Pancreas (tissue), 10 donors: ENCODE measurements around the gene NFX1. TPM values are rescaled to one million over a fixed set of nuclear protein-coding genes. Genes with fewer than 3 reads are reported as not detected.
"Not testable (repeated sequence)": the region's sequence is repeated elsewhere in the genome, so short reads cannot be mapped to it uniquely, and the experiment has no call there.

Experiments
- ATAC-seq, 4 donors: fragments of 200-7000 bp; cut with Tn5 transposase; one replicate each; pipeline versions ENCODE4 v1.8.0 to v1.9.1; 2020; ENCODE audit warnings: mild to moderate bottlenecking in 4 of 4, moderate library complexity in 4 of 4
- DNase-seq, 6 donors: peaks; one replicate each; pipeline ENCODE4 v3.0.0-alpha.2; 2020
- FAIRE-seq: peaks from 2 replicates; lab custom pipeline; 2012; peaks lifted over from hg19 to GRCh38; lab: Jason Lieb, UNC
- H3K27ac ChIP-seq, 4 donors: fragments of 200-600 bp; sonication (generic); 1 replicate in 3 of 4; 2 replicates in 1 of 4; pipeline versions ENCODE4 v1.5.0 to v1.8.0; 2020
- H3K27me3 ChIP-seq, 4 donors: fragments of 200-600 bp; one replicate each; pipeline ENCODE4 v1.8.0; 2021
- H3K36me3 ChIP-seq, 3 donors: fragments of 200-600 bp; sonication (generic) in 1 of 3; one replicate each; pipeline versions ENCODE4 v1.5.0 to v1.8.0; 2020 to 2021
- H3K4me1 ChIP-seq, 3 donors: fragments of 200-600 bp; one replicate each; pipeline ENCODE4 v1.8.0; 2021
- H3K4me3 ChIP-seq, 4 donors: fragments of 200-600 bp; sonication (generic) in 2 of 4; one replicate each; pipeline versions ENCODE4 v1.5.0 to v1.8.0; 2020 to 2021
- H3K9me3 ChIP-seq, 4 donors: fragments of 200-600 bp; one replicate each; pipeline ENCODE4 v1.8.0; 2021
- CTCF ChIP-seq, 4 donors: fragments of 200-600 bp; sonication (generic) in 3 of 4; IDR thresholded peaks; one replicate each; pipeline versions ENCODE4 v1.5.0 to v1.8.0; 2021; ENCODE audit warnings: antibody characterized with exemption in 4 of 4
- WGBS, 2 donors: extraction: QIAGEN DNeasy Blood & Tissue Kit; methylation state at CpG; one replicate each; pipeline ENCODE4 v1.1.7; 2013; 5-methylcytosine and 5-hydroxymethylcytosine counted together
- intact Hi-C, 3 donors: fragments of 100-400 bp; cut with DNase I; formaldehyde crosslinking; loops; one replicate each; pipeline versions ENCODE4 v1.11.1 to v1.14.2; 2022
- polyA plus RNA-seq, 2 donors: library from polyadenylated mRNA; stranded (reverse); fragments of 200-250 nt; gene quantifications; one replicate each; pipeline ENCODE4 v1.2.3, GENCODE V29; 2013
- total RNA-seq, 6 donors: library from RNA; stranded (reverse); fragmentation: NEBNext Ultra II Directional in 4 of 6; extraction: Animal tissue kit (Norgen Biotek cat#: 25700) in 4 of 6; gene quantifications; one replicate each; pipeline versions ENCODE4 v1.2.1 to v1.2.4, GENCODE V29; 2021 to 2023
- donor health status: healthy with polysubstance abuse.
- donor health status: DM: no; HTN: no; CAD: no; lungs with moderate emphysema.
- donor health status: DM: no; HTN: no; CAD: no.
- donor health status: control.
- donor health status: control.
- donor health status: Bipolar disorder and iron deficiency.
- donor health status: DM: yes; HTN: yes; CAD: no.
- donor health status: DM: no; HTN: no; CAD: no.
- donor health status: DM: no; HTN: no; CAD: no.
- donor health status: DM: yes; HTN: yes; CAD: no.

NFX1 gene
- total and polyA plus RNA-seq, 8 donors: 8.2 to 19.2 (median 16.5) TPM

- 79 to 85% methylated on average over 2 of the region's 2 CpGs for WGBS, 2 donors
- Histone ChIP-seq H3K4me3 (no peak overlapping the region), H3K9me3 (no peaks in the 10 kb centered on the region), H3K27ac (no peak overlapping the region), H3K27me3 (no peaks in the 10 kb centered on the region), H3K4me1 (peaks cover 0 to 13% (median 4%) of the 10 kb centered on the region in 3 donors), H3K36me3 (peaks cover 0 to 36% (median 19%) of the 10 kb centered on the region in 3 donors)
- FAIRE-seq (peak; percentile 56), DNase-seq (no peak), ATAC-seq (peak in 3 of 4 donors; percentile 50 to 69 (median 52))
- intact Hi-C loops: no loop called here
- TF ChIP-seq CTCF (IDR thresholded peaks at IDR 0.05): no peak
Observed at GRCh38 chr9:33350310-33350709, 60.0 kb downstream of the NFX1 start.

GRCh38 chr9:33351547-33351946 lies 61.2 kb downstream of the NFX1 start:
- Histone ChIP-seq H3K36me3 (peaks cover 0 to 24% (median 14%) of the 10 kb centered on the region in 3 donors), H3K27ac (no peak overlapping the region), H3K27me3 (no peaks in the 10 kb centered on the region), H3K9me3 (no peaks in the 10 kb centered on the region), H3K4me3 (no peak overlapping the region), H3K4me1 (peaks cover 0 to 14% (median 4%) of the 10 kb centered on the region in 3 donors)
- DNase-seq (no peak), FAIRE-seq (no peak), ATAC-seq (no peak)
- intact Hi-C loops: no loop called here
- TF ChIP-seq CTCF (IDR thresholded peaks at IDR 0.05): no peak
- WGBS, 2 donors: 93% methylated on average over 4 of the region's 4 CpGs

- Histone ChIP-seq H3K27ac (peak overlapping the region in 1 of 4 donors; percentile 23), H3K4me3 (no peak overlapping the region), H3K36me3 (no peaks in the 10 kb centered on the region), H3K27me3 (no peaks in the 10 kb centered on the region), H3K9me3 (no peaks in the 10 kb centered on the region), H3K4me1 (peaks cover 0 to 14% (median 4%) of the 10 kb centered on the region in 3 donors)
- peak; percentile 44 to 78 (median 66) for ATAC-seq
- WGBS, 2 donors: 37 to 47% methylated on average over 5 of the region's 5 CpGs
- no peak for DNase-seq
- intact Hi-C loops: no loop called here
- no peak for FAIRE-seq
- TF ChIP-seq CTCF (IDR thresholded peaks at IDR 0.05): no peak
Observed at GRCh38 chr9:33354651-33355211, 64.4 kb downstream of the NFX1 start.

GRCh38 chr9:33355933-33356332 lies 65.6 kb downstream of the NFX1 start:
- FAIRE-seq (no peak), DNase-seq (no peak), ATAC-seq (no peak)
- no peaks in the 10 kb centered on the region for H3K9me3 ChIP-seq
- H3K27me3 ChIP-seq: no peaks in the 10 kb centered on the region
- peaks cover 0 to 14% (median 4%) of the 10 kb centered on the region in 3 donors for H3K4me1 ChIP-seq
- H3K36me3 ChIP-seq: no peaks in the 10 kb centered on the region
- no peak overlapping the region for H3K4me3 ChIP-seq
- no peak overlapping the region for H3K27ac ChIP-seq
- WGBS, 2 donors: 95 to 100% methylated on average over 1 of the region's 1 CpG
- intact Hi-C loops: no loop called here
- no peak for TF ChIP-seq CTCF (IDR thresholded peaks at IDR 0.05)

GRCh38 chr9:33358641-33359040 lies 68.3 kb downstream of the NFX1 start:
- FAIRE-seq, H3K27ac ChIP-seq, H3K27me3 ChIP-seq, H3K36me3 ChIP-seq, H3K4me3 ChIP-seq, ATAC-seq, H3K9me3 ChIP-seq, DNase-seq, intact Hi-C loops: not testable (repeated sequence)
- WGBS, 2 donors: 94 to 95% methylated on average over 3 of the region's 3 CpGs
- peaks cover 0 to 14% (median 4%) of the 10 kb centered on the region in 3 donors for H3K4me1 ChIP-seq
